ENCODE measurements around the gene MYBPC2.
"Not testable (repeated sequence)": the region's sequence is repeated elsewhere in the genome, so short reads cannot be mapped to it uniquely, and the experiment has no call there.

Gene MYBPC2

DNA sequence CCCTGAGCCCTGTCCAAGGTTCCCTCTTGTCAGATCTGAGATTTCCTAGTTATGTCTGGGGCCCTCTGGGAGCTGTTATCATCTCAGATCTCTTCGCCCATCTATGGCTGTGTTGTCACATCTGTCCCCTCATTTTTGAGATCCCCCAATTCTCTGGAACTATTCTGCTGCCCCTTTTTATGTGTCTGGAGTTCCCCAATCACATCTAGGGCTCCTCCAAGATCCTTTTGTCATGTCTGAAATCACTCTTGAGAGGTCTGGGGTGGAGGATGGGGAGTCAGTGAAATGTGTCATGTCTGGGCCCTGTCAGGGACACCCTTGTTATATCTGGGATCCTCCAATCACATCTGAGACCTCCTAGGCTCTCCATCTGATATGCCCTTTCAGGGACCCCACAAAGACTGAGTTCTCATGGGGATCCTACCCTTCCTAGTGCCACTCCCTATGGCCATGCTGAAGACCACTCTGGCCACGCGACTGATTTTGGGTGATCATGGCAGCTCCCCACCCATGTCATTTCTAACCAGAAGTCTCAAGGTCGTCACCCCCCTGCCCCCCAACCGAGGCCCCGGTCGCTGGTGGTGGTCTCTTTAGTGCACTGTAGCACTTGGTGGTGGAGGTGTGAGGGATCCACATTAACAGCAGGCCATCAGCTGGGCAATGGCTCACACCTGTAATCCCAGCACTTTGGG is 3.8 kb upstream of the MYBPC2 start:
- no peak for DNase-seq (ENCODE audit: low read depth)

DNA sequence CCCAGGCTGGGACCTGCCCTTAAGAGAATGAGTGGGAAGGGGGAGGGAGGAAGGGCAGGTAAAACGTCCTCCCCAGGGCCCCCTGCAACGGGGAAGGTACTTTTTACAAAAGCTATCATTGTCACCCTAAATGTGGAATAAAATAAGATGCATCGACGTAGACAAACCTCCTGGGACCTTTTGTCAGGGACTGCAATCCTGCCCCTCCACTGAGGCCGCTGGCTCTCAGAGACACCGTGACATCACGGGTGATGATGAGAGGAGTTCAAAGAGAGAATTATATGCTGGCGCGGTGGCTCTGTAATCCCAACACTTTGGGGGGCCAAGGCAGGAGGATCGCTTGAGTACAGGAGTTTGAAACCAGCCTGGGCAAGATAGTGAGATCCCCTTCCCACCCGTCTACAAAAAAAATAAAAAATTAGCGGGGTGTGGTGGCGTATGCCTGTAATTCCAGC is 1.8 kb upstream of the MYBPC2 start:
- no peak for DNase-seq (ENCODE audit: low read depth)

GRCh38 chr19:50431343-50432220 is 1.1 kb upstream of the MYBPC2 start:
- peak; percentile 81 for DNase-seq (ENCODE audit: low read depth)

- DNase-seq (ENCODE audit: low read depth), result no peak
Measured at GRCh38 chr19:50433201-50434180, 799 bp downstream of the MYBPC2 start.

DNA sequence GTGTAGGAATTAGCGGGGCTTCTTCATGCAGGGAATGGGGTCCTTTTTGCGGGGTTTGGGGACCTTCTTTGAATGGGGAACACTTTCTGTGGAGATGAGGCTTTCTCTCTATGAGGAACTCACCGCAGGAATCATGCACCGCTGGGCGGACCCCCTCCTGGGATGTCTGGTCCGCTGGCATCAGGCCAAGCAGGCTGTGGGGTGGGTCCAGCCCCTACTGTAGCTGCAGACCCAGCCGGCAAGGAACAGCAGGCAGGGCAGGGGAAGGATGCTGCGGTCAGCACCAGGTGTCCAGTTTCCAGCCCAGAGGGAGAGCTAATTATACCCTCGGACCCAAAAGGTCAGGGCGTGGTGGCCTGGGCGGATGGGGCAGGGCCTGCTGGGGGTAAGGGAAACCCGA is 1.8 kb downstream of the MYBPC2 start:
- DNase-seq (ENCODE audit: low read depth), result no peak

DNA sequence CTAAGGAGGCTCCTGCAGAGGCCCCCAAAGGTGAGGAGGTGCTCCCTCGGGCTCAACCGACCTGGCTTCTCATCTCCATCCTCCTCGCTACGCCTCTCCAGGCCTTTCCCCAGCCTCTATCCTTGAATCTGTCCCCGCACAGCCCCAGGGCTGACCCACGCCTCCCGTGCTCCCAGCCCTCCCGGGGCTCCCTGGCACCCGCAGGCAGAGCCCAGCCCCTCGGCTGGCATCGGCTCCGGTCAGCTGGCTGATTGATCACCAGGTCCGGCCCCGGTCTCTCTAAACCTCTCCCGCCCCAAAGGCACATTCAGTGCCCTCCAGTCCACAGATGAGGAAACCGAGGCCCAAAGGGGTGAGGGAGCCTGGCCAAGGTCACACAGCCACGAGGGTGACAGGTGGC is 2.5 kb downstream of the MYBPC2 start:
- DNase-seq (ENCODE audit: low read depth), result no peak

GRCh38 chr19:50435627-50436026 is 2.9 kb downstream of the MYBPC2 start:
- DNase-seq (ENCODE audit: low read depth), result no peak

- DNase-seq (ENCODE audit: low read depth), result no peak
Measured at GRCh38 chr19:50437862-50438449, 5.3 kb downstream of the MYBPC2 start.

- not testable (repeated sequence) for DNase-seq (ENCODE audit: low read depth)
Measured at GRCh38 chr19:50439130-50439529, 6.4 kb downstream of the MYBPC2 start.

- DNase-seq (ENCODE audit: low read depth), result no peak
Measured at GRCh38 chr19:50444059-50444458, 11.4 kb downstream of the MYBPC2 start.

DNA sequence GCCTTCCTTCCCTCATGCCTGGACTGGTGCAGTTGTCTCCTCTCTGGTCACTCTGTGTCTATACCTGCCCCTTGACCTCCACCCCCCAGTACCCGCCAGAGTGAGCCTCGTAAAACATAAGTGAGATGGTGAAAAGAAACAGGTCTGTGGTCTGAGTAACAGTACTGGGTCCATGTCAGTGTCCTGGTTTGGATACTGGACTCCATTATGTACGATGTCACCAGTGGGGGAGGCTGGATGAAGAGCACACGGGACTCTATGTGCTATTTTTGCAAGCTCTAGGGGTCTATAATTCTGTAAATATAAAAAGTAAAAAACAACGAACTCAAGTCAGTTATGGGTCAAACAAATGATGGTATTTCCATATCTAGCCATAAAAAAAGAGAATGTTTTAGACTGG is 14.4 kb downstream of the MYBPC2 start:
- DNase-seq (ENCODE audit: low read depth), result no peak

DNA sequence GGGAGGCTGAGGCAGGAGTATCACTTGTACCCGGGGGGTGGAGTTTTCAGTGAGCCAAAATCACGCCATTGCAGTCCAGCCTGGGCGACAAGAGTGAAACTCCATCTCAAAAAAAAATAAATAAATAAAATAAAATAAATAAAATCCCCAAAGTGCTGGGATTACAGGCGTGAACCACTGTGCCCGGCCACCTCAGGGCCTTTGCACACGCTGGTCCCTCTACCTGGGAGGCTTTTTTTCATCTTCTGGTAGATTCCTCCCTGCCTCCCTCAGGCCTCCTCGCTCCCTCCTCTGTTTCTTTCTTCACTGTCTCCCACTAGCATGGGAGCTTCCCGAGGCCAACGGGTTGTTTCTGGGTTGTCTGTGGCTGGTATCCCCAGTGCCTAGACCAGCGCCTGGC is 15.1 kb downstream of the MYBPC2 start:
- DNase-seq (ENCODE audit: low read depth), result no peak

DNA sequence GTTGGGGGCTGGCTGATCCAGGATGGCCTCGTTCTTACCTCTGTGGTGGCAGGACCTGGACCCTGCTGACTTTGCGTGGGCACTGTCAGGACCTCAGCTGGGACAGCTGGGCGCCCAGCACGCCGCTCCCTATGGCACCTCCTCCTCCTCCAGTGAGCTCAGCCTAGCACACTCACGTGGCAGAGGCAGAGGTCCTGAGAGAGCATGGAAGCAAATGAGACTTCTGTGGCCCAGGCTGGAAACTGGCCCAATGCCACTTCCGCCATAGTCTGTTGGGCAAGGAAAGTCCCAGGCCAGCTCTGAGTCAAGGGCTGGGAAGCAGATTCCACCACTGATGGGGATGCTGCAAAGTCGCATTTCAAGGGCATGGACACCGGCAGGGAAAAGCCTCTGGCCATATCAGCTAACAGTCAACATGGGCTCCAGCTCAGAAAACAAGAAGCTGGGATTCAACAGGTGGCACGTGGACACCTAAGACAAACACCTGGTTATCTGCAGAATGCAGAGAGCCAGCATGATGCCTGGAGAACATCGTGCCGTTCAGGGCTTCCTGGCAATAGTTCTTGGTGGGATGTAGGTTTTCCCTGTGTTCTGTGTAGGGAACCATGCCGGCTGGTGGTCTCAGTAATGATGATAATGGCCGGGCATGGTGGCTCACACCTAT is 16.7 kb downstream of the MYBPC2 start:
- DNase-seq (ENCODE audit: low read depth), result no peak

- no peak for DNase-seq (ENCODE audit: low read depth)
Measured at GRCh38 chr19:50450369-50451222, 17.9 kb downstream of the MYBPC2 start.

- DNase-seq (ENCODE audit: low read depth), result no peak
Measured at GRCh38 chr19:50451223-50451534, 18.5 kb downstream of the MYBPC2 start.

GRCh38 chr19:50453243-50453642 is 20.6 kb downstream of the MYBPC2 start:
- DNase-seq (ENCODE audit: low read depth), result no peak

- DNase-seq (ENCODE audit: low read depth), result no peak
Measured at GRCh38 chr19:50455992-50456391, 23.3 kb downstream of the MYBPC2 start.

- no peak for DNase-seq (ENCODE audit: low read depth)
Measured at GRCh38 chr19:50457300-50457699, 24.6 kb downstream of the MYBPC2 start.

DNA sequence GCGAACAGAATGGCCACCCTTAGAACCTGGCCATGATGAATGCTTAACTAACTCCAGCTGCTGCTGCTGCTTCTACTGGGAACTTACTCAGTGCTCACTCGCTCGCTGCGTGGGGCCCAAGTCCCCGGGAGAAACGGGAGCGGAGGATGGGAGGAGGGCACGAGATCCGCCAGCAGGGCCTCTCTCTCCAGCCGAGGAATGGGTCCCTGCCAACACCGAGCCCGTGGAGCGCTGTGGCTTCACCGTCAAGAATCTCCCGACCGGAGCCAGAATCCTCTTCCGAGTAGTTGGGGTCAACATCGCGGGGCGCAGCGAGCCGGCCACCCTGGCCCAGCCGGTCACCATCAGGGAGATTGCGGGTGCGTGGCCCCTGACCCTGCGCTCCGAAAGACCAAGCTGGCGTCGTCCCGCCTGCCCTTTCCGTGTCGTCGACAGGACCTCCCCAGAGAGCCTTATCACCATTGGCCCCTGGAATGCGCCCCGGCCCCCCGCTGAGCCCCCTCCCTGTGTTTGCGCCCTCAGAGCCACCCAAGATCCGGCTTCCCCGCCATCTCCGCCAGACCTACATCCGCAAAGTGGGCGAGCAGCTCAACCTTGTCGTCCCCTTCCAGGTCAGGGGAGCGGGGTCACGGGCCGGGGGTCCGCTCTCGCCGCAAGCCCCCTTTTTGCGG is 25.8 kb downstream of the MYBPC2 start:
- no peak for DNase-seq (ENCODE audit: low read depth)

- no peak for DNase-seq (ENCODE audit: low read depth)
Measured at GRCh38 chr19:50459067-50459456, 26.4 kb downstream of the MYBPC2 start.
